NCI-H1930 (cell line): ENCODE results near the gene ZNF597.

Source experiments
- DNase-seq, 2 experiments: peaks; one replicate each; lab custom pipeline; 2025; lab: John Stamatoyannopoulos, UW

The ZNF597 gene, protein sequence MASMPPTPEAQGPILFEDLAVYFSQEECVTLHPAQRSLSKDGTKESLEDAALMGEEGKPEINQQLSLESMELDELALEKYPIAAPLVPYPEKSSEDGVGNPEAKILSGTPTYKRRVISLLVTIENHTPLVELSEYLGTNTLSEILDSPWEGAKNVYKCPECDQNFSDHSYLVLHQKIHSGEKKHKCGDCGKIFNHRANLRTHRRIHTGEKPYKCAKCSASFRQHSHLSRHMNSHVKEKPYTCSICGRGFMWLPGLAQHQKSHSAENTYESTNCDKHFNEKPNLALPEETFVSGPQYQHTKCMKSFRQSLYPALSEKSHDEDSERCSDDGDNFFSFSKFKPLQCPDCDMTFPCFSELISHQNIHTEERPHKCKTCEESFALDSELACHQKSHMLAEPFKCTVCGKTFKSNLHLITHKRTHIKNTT

DNA sequence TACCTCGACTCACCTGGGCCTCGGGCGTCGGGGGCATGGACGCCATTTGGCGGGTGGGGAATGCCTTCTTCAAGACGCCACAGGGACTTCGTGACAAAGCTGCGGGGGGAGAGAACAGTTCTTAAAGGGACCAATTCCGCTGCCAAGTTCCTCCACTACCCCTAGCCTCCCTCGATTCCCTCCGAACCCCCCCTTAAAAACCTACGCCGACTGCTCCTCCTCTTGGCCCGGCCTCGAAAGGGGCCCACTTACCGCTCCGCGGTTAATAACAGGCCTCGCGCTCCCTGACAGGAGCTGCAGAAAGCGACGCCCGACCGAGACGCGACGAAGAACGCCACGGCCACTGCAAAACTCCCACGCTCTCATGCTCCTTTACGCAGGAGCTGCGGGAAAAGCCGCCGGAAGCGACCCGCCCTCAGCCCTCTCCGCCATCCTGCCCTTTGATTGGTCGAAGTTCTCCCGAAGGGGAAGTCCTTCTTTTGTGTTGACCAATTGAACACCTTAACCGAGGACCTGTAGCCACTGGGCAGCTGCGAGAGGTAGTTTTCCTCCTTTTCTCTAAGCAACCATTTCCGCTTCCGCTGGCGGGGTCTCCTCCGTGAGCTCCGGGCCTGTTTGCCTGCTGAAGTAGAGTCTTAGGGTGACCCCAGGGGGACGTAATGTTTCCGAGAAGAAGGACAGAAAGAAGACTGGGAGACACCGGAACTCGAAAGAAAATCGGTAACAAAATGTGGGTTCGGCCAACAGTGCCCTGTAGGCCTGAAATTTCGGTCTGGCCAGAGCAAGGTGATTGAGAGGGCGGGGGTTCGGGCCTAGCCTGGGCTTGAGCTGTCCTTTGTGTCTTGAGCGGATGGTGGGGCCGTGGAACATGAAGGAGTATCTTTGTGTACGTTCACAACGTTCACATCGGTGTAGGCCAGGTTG, at the start of gene ZNF597, which contains the start of gene NAA60:
ZNF597 (minus strand) TSS at position 397 of the 924 bp plus-strand sequence; CDS start at position 46, 351 bp downstream.
NAA60 (plus strand) TSS at position 573 of the 924 bp plus-strand sequence. CDS start 32,548 bp downstream, outside the sequence.
- peak; percentile 84 to 88 for DNase-seq

DNA sequence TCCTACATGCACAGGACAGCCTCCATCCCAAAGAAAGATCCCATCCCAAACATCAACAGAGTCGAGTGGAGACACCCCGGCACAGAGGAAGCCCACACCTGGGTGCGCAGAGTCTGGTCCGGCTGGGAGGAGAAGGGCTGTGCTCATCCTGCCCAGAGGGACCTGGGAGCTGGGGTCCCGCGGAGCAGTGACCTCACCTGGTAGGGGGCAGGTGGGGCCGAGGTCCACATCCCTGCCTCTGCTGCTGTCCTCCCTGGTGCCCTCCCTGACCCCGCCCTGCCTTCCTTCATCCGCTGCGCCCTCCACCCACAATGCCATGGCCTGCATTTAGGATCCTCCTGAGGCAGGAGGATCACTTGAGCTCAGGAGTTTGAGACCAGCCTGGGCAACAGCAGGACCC, 49.1 kb upstream of the ZNF597 start:
- no peak for DNase-seq

DNA sequence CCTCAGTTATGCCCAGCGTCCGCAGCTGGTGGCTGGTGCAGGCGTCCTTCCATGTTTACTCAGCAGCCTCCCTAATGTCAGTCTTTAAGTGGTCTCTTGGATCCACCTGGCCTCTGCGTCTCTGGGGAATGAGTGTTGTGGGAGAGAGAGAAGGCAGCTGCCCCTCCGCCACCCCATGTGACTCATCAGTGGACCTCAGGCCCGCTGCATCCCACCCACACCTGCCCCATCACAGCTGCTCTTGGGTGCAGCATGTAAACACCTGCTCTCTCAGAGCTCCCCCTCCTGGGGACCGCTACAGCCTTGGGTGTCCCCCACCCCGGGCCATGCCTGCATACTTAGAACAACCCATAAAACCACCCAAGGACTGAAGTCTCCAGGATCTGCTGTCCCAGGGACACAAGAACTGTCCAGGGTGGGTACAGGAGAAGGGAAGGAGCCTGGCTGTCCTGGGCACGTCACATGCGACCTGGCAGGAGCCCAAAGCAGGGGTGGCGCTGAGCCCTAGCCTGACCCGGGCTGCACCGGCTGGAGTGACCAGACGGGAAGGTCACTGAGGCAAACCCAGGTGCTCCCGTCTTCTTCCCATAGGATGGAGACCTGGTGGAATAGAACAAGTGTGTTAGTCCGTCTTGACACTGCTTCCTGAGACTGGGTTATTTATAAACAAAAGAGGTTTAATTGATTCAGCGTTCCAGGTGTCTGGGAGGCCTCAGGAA, 47.8 kb upstream of the ZNF597 start:
- DNase-seq = no peak

DNA sequence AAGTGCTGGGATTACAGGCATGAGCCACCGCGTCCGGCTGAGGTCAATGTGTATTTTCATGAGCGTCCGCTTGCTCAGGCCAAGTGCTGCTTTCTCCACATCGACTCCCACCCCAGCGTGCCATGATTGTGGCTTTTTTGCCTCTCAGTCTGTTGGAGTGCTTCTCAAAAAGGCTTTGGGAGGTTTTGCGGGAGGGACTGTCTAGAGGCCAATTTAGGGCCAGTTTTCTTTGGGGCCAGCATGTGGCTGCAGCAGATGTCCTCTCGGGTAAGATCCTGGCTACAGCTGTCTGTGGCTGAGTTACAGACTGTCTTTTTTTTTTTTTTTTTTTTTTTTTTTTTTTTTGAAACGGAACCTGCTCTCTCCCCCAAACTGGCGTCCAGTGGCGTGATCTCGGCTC, 45.5 kb upstream of the ZNF597 start:
- DNase-seq = no peak

DNA sequence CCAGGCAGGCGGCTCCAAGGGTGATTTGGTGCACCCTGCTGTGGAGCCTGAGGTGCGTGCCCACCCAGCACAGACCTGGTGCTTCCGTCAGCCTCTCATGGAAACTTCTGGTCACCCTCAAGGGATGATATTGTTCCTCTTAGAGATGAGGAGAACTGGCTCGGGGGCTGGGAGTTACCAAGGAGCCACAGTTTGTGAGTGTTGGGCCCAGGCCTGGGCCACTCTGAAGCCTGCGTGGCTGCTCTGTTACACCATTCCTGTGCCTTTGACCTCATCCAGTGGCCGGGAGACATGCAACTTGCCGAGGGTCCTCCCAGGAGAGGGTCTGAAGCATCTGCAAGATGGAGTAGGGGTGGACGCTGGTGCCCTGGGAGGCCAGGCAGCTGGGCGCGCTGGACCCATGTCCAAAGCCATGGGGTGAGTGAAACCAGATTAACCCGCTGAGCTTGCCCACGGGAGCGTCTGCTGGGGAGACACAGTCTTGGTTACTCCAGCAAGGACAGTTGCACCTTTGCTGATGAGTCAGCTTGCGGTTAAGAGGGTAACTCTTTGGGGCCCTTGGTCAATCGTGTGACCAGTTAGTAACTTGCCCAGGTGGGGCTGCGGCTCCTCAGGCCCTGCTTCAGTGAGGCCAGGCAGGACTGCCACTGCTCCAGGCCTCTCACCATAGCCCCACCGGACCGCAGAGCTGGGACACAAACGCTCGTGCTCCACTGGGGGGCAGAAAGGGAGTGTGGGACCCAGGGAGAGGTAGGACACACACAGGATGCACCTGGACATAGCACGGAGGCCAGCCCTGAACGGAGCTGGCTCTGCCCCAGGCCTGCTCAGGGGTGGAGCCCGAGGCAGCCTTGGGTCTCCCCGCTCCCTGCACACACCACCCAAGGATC, 44.5 kb upstream of the ZNF597 start:
- DNase-seq = peak in 1 of 2 experiments; percentile 13

DNA sequence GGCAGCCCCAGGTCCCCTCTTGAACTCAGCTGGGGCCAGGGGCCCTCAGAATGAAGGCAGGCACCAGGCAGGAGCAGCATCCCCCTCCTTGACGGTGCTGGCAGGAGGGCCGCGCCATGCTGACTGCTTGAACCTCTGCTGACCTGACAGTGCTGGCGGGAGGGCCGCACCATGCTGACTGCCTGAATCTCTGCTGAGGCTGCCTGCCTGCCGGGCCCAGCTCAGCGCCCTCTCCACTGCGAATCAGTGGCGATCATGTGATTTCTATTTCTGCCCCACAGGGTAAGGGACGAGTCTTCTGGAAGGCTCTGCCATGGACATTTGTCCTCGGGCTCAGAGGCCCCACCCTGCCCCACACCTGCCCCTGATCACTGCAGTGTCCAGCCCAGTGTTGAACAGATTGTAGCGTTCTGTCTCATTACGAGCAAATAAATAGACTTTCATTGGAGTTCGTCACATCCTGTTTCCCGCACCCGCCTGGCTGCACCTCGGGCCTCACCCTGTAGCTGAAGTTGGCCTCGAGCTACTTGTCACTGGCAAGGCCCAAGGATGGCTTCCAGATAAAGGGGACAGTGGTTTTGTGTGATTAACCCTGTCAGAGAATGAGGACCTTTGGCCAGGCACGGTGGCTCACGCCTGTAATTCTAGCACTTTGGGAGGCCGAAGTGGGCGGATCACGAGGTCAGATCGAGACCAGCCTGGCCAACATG, 43.4 kb upstream of the ZNF597 start:
- no peak for DNase-seq

DNA sequence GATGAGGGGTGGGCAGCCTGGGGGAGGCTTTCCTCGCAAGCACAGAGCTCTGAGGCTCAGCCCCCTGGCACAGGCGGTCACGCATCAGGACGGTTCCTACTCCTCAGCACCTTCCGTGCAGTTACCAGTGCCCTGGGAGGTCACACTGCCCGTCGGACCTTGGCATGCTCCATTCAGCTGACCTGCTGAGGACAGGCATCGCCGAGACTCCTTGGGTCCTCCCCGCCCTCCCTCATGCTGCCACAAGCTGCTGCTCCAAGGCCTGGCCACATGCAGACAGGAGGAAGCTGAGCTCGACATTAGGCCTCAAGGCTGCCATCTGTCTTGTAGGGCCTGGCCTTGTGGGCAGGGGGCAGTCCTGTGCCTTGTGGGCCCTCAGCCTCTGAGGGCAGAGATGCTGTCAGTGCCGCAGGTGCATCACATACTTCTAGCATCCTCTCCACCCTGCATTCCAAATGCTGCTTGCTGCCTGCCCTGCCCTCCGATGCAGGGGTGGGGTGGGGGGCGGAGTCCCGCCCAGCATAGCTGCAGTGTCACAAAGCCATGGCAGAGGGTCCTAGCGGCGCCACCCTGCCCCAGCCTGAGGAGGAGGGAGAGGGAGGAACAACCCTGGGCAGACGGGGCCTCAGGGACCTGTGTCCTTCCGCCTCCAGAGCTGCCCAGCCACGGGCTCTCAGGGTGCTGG, 42.7 kb upstream of the ZNF597 start:
- no peak for DNase-seq

DNA sequence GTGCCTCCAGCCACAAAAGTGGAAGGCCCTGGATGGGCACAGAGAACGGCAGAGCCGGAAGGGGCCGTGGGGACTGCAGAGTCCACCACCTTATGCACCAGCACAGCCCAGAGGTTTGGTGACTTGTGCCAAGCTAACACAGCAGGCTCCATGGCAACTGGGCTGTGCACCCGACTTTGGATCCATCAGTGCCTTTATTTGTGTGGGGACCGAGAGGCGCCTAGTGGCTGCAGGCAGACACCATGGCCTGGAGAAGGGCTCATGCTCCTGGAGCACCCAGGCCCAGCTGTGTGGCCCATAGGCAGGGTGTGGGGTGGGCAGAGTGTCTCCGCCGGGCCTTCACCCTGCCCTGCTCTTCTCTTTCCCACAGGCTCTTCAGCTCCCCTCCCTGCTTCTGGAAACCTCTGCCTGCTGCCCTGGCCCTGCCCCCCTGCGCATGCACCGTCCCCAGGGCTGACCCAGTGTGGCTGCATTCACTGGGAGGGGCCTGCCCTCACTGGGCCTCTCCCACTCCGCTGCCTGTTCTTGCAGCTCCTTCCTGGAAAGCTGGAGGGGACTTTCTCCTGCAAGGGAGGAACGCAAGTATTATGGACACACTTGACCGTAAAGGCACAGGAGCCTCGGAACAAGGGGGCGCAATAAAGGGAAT, 41.9 kb upstream of the ZNF597 start:
- DNase-seq = no peak

DNA sequence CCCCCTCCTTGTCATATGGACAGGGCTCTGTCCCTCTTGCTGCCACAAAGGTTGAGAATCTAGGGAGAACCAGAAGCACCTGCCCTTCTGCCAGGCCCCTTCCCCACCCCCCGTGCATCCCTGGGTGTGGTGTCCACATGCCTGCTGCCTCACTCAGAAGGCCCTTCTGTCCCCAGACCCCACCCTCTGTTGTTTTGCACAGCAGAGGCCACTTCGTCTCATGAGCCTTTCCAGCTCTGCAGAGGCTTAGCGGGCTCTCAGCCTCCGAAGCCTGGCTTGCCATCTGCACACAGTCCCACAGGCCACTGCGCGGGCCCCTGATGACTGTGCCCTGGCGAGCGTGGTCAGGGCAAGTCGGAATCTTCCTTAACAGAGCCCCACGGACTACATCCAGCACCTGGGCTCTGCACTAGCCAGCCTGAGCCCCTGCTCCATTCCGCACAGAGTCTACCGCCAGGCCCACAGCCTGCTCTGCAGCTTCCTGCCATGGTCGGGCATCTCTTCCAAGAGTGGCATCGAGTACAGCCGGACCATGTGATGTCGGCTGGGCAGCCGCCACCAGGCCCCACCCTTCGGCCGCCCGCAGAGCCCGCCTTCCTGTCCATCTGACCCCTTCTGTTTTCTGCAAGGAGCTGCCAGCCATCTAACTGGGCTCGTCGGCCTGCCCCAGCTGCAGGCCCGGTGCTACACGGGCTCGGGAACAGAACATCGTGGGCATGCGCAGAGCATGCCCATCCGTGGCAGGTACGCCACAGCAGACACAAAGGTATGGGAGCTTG, 41.2 kb upstream of the ZNF597 start:
- DNase-seq = no peak

DNA sequence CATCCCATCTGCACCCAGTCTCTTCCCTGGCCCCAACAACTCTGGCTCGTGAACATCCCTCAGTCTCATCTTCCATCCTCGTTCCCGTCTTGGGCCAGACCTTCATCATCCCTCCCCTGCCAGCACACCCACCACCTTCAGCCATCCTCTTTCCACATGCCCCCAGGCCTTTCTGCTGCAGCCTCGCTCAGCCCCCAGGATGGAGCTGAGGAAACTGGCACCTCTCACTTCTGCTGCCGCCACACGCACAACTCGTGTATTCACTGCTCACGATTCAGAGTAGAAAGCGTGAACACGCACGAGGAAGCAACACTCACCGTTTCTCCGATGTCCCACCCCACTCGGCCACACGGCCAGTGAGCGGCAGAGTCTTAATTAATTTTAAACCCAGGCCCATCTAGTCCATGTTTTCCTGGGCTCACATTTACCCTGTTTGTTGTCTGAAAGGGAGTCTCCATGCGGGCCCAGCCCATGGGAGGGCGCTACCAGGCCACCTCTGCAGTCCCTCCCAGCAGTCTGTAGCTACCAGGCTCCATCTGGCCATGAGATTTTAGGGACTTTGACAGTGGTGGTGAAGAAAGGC, 39.4 kb upstream of the ZNF597 start:
- no peak for DNase-seq

DNA sequence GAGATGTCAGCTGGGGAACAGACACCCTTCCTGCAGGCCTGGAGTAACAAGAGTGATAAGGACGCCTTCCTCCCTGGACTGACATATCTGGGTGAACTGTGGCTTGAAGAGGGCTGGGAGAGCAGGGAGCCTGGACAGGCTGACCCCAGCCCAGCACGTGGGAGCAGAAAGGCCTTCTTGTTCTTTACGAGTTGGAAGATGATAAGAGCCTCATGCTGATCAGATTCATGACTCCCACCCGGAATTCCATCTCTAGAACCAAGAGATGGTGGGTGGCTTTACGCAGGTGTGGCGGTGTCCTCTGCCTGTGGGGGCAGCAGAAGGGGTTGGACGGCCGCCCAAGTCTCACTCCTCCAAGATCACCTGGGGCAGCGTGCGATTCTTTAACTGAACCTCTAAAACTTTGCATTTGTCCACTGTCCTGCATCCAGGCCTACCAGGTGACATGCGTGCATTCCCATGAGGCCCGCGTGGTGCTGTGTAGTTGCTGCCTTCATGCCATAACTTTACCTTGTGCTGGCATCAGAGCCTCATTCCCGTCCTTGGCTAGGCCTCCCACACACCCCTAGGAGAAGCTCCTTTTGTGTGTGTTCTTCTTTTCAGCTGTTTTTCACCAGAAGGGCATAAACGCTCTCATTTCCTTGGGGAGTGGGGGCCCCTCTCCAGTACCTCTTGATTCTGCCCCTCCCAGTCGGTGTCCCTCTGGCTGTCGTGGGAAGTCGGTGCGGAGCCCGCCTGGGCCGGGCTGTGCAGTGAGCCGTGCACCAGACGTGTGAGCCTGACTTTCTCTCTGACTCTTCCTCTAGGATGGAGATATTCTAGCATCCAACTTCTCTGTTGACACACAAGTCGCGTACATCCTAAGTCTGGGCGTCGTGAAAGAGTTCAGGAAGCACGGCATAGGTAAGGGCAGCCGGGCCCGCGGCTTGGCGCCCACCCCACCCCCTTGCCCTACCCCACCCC, 38.7 kb upstream of the ZNF597 start:
- no peak for DNase-seq

DNA sequence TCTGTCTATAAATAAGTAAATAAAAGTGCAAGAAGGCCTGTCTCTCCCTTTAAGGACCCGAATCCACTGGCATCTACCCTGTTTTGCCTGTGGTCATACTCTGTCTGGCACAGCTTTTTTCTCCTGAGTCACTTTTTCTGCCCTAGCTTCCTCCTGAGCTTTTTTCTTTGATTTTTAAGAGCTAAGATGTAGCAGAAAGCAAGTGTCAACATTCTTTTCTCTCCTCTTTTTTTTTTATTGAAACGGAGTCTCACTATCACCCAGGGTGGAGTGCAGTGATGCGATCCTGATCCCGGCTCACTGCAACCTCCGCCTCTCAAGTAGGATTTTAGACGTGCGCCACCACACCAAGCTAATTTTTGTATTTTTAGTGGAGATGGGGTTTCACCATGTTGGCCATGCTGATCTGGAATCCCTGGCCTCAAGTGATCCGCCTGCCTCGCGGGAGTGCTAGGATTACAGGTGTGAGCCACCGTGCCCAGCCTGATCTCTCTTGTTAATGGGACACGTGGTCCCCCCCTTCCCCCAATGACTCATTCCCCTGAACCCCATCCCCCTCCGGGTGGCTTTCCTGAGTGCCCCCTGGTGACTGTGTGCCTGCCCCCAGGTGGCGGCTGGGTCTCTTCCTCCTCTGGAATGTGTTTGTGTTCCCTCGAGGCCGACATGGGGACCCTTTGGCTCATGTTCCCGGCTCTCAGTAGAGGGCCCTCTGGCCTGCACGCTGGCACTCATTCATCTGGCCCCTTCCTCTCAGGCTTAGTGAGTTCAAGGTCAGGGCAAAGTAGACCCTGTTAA, 37.8 kb upstream of the ZNF597 start:
- no peak for DNase-seq

DNA sequence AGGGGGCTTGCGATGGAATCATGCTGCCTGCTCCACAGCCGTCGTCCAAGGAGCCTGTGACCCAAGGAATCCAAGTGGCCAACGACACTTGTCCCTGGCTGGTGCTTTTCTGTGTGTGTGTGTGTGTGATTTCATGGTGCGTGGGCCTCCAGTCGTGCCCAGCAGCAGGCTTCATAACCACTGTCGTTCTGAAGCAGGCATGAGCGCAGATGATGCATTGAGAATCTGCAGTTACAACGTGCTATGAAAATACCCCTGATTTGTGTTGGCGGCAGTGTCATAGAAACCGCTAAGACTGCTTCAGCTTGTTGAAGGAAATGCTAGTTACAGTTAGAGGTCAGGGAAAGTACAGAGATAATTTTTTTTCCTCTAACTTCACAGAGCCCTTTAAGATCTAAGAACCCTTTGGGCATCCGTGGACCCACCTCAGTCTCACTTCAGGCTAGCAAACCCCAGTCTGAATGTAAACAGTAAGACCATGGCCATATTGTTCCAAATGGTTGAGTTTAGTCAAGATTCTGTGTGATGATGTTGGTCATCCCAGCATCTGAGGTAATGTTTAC, 36.4 kb upstream of the ZNF597 start:
- DNase-seq = no peak

DNA sequence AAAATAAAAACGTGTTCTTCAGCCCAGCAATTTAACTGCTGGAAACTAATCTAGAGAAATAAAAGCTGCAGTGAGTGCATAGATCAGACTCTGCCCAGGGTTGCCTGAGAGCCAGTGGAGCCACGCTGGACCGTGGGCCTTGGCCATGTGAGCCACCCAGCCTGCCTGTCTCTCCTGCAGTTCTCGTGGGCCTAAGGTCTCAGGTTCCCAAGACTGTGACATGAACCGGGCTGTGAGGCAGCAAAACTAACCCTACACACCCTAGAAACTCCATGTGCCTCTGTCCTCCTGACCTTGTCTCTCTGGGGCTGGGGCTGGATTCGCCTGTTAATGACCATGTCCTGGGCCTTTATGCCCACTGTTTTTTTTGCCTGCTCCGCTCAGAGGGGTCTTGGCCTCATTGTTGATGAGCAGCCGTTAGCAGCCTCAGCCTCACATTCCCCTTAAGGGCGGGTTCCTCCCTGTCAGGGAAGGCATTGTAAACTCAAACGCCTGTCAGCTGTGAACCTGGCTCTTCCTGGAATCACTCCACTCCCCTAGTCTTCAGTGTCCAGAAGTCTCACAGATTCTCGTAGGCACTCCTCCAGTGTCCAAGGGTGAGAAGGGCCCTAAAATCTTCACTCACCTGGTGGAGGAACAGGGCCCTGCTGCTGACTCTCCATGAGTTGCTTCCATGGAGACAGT, 35.1 kb upstream of the ZNF597 start:
- DNase-seq = no peak

DNA sequence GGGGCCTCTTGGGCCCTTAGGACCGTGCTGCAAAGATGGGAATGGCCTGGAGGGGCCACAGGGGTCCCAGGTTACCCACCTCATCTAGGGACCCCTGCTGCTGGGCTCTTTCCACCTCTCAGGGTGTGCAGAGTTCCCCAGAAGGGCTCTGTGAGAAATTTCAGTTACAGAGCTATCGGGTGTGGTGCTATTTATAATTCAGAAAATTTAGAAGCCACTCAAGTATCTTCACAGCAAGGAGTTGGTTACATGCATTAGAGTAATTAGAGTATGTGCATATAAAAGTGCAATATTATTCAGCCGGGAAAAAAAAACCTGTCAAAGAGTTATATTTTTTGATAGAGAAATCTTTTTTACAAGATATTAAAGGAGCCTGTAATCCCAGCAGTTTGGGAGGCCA, 33.1 kb upstream of the ZNF597 start:
- no peak for DNase-seq
